Lung (tissue), 12 donors: Measurements from ENCODE around the gene AHRR. TPM values are rescaled to one million over a fixed set of nuclear protein-coding genes. Genes with fewer than 3 reads are reported as not detected.

ENCODE experiments used
- ATAC-seq: fragments of 200-7000 bp; cut with Tn5 transposase; one replicate; pipeline ENCODE4 v1.9.1; 2020; ENCODE audit warnings: moderate number of reproducible peaks; ENCODE audit not compliant: insufficient read depth, low FRiP score
- DNase-seq, 3 donors: peaks; one replicate each; pipeline ENCODE4 v3.0.0-alpha.2; 2013 to 2017
- H3K27ac ChIP-seq, 2 donors: one replicate each; pipeline ENCODE4 v1.5.1; 2013; ENCODE audit warnings: mild to moderate bottlenecking in 2 of 2, moderate library complexity in 2 of 2, control low read depth in 1 of 2, inconsistent platforms in 1 of 2, low read depth in 1 of 2, low read length in 1 of 2
- H3K27me3 ChIP-seq, 3 donors: one replicate each; pipeline ENCODE4 v1.5.1; 2013; ENCODE audit warnings: low read length in 2 of 3; ENCODE audit not compliant: control insufficient read depth in 3 of 3, insufficient read depth in 3 of 3
- H3K36me3 ChIP-seq, 4 donors: one replicate each; pipeline ENCODE4 v1.5.1; 2013; ENCODE audit warnings: low read length in 4 of 4, mild to moderate bottlenecking in 1 of 4, moderate library complexity in 1 of 4; ENCODE audit not compliant: control insufficient read depth in 4 of 4, insufficient read depth in 4 of 4
- H3K4me1 ChIP-seq, 5 donors: one replicate each; pipeline ENCODE4 v1.5.1; 2013; ENCODE audit warnings: low read length in 5 of 5, mild to moderate bottlenecking in 2 of 5, moderate library complexity in 1 of 5; ENCODE audit not compliant: control insufficient read depth in 5 of 5, insufficient read depth in 5 of 5
- H3K4me3 ChIP-seq: one replicate; pipeline ENCODE4 v1.5.1; 2013; ENCODE audit warnings: mild to moderate bottlenecking, control low read depth, moderate library complexity
- H3K9ac ChIP-seq, 2 donors: one replicate each; pipeline ENCODE4 v1.5.1; 2013; ENCODE audit warnings: low read length in 2 of 2, control low read depth in 1 of 2; ENCODE audit not compliant: insufficient read depth in 1 of 2
- H3K9me3 ChIP-seq, 4 donors: one replicate each; pipeline ENCODE4 v1.5.1; 2013; ENCODE audit warnings: low read length in 3 of 4, mild to moderate bottlenecking in 1 of 4, moderate library complexity in 1 of 4; ENCODE audit not compliant: control insufficient read depth in 4 of 4, insufficient read depth in 3 of 4
- WGBS, 2 donors: extraction: QIAGEN DNeasy Blood & Tissue Kit; methylation state at CpG; one replicate each; pipeline ENCODE4 v1.1.7; 2013; 5-methylcytosine and 5-hydroxymethylcytosine counted together
- polyA plus RNA-seq, 2 donors: library from polyadenylated mRNA; stranded (reverse); fragments of 200-250 nt; gene quantifications; one replicate each; pipeline ENCODE4 v1.2.1, GENCODE V29; 2013
- total RNA-seq, 2 donors: library from RNA; depleted of rRNA in 1 of 2; stranded (reverse); fragments of >200 nt in 1 of 2; gene quantifications; one replicate each; pipeline ENCODE4 v1.2.1, GENCODE V29; 2014 to 2021
- TF ChIP-seq, protein P1 (sequence below): IDR thresholded peaks from 2 replicates; pipeline ENCODE4 v1.5.1; 2012; ENCODE audit warnings: mild to moderate bottlenecking; ENCODE audit errors: control extremely low read depth, extremely low read depth
- donor health status: control.
- donor health status: control.
- donor health status: Bipolar disorder and iron deficiency.
- donor health status: healthy.
- donor health status: DM: yes; HTN: yes; CAD: no.

Gene AHRR
- total and polyA plus RNA-seq, 4 donors: 0.63 to 8.8 (median 2.8) TPM

DNA sequence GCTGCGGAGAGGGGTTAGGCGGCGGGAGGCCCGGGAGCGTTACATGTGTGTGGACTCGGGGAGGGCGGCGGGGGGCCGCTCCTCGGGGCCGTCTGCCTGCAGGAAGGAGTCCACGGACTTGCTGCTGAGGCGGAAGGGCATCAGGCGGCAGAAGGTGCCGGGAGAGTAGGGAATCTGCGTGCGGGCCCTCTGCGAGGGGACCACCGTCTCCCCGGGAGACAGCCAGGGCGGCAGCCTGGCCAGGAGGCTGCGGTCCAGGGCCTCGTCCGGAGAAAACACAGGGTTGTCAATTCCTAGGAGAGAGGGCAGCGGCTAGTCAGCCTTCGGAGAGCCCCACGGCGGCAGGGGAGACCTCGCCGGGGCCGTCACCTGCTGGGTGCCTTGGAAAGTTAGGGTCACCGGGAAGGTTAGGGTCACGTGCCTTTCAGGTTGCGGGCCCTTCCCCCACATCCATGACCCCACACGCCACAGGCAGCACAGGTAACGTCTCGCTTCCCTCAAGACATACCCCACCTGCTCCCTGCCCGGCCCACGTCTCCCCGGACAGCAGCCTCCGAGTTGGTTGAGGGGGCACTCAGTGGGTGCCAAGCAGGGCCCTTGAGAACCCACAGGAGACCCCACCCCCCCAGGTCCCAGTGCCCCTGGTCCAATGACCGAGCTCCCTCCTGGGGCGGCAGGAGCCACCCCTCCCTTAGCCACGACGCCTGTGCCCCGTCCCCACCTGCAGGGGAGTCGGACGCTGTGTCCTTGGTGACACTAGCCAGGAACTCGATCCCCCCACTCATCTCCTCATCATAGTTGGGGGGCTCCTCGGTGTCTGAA is 153.5 kb downstream of the AHRR start:
- H3K4me1 ChIP-seq: peaks cover 0 to 30% (median 14%) of the 10 kb centered on the region in 5 donors
- DNase-seq: peak in 2 of 3 donors; percentile 14 to 19
- no peaks in the 10 kb centered on the region for H3K9me3 ChIP-seq
- no peak overlapping the region for H3K27ac ChIP-seq
- H3K36me3 ChIP-seq: peaks cover 0 to 3% (median under 1%) of the 10 kb centered on the region in 4 donors
- TF ChIP-seq, protein P1, sequence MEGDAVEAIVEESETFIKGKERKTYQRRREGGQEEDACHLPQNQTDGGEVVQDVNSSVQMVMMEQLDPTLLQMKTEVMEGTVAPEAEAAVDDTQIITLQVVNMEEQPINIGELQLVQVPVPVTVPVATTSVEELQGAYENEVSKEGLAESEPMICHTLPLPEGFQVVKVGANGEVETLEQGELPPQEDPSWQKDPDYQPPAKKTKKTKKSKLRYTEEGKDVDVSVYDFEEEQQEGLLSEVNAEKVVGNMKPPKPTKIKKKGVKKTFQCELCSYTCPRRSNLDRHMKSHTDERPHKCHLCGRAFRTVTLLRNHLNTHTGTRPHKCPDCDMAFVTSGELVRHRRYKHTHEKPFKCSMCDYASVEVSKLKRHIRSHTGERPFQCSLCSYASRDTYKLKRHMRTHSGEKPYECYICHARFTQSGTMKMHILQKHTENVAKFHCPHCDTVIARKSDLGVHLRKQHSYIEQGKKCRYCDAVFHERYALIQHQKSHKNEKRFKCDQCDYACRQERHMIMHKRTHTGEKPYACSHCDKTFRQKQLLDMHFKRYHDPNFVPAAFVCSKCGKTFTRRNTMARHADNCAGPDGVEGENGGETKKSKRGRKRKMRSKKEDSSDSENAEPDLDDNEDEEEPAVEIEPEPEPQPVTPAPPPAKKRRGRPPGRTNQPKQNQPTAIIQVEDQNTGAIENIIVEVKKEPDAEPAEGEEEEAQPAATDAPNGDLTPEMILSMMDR: no peak
- no peak for ATAC-seq
- 21 to 25% methylated on average over 49 to 50 of the region's 50 CpGs for WGBS, 2 donors
- no peak overlapping the region for H3K4me3 ChIP-seq
- H3K9ac ChIP-seq: no peak overlapping the region
- H3K27me3 ChIP-seq: peaks cover 0 to 14% (median 0%) of the 10 kb centered on the region in 3 donors

DNA sequence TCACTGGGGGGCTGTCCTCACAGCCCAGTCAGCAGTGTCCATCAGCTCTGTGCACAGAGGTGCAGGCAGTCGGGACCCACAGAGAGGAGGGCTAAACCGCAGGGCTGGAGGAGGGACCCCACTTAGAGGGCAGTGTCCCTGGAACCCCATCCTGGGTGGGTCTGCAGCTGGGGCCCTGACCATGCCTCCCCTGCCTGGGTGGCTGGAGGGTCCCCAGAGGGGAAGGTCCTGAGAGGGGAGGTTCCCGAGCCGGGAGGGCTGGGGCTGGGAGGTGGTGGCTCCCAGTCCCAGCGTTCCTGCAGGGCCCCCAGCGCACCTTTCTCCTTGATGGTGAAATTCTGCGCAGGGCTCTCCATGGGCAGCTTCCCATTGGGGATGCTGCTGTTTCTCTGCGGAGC is 154.2 kb downstream of the AHRR start:
- Histone ChIP-seq H3K4me3 (no peak overlapping the region), H3K9me3 (no peaks in the 10 kb centered on the region), H3K27ac (no peak overlapping the region), H3K9ac (no peak overlapping the region), H3K36me3 (peaks cover 0 to 3% (median 0%) of the 10 kb centered on the region in 4 donors), H3K4me1 (peaks cover 0 to 30% (median 13%) of the 10 kb centered on the region in 5 donors), H3K27me3 (peaks cover 0 to 14% (median 0%) of the 10 kb centered on the region in 3 donors)
- DNase-seq: no peak
- no peak for ATAC-seq
- WGBS, 2 donors: 71 to 82% methylated on average over 8 of the region's 8 CpGs
- TF ChIP-seq, protein P1: no peak

DNA sequence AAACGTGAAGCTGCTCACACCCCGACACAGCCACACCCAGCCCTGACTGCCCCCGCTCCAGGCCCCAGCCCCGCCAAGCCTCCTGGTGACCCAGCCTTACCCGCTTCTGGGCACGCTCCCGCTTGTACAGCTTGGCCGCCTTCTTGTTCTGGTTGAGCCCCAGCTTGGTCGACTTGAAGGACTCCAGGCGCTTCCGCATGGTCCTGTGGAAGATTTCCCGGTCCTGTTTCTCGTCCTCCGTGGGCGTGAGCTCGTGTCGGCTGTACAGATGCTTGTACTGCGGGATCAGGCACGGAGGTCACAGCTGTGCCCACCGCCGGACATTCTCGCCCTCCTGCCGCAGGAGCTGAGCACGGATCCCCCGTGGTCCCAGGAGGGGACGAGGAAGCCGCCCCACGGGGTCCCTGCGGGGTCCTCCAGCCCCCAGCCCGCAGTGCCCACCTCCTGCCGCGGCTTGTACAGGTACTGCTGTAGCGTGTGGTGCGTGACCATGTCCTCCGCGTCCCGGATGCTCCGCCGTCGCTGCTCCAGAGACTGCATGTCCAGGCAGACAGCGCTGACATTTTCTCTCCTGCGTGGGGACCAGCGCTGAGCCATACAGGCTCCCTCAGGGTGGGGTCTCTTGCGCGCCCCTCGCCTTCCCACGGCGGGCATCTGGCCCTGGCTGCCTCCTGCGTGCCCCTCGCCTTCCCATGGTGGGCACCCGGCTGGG is 154.7 kb downstream of the AHRR start:
- DNase-seq: no peak
- TF ChIP-seq, protein P1: no peak
- Histone ChIP-seq H3K9me3 (no peaks in the 10 kb centered on the region), H3K36me3 (no peaks in the 10 kb centered on the region), H3K27me3 (peaks cover 0 to 14% (median 1%) of the 10 kb centered on the region in 3 donors), H3K27ac (no peak overlapping the region), H3K4me3 (no peak overlapping the region), H3K4me1 (peaks cover 0 to 25% (median 7%) of the 10 kb centered on the region in 5 donors), H3K9ac (no peak overlapping the region)
- ATAC-seq: no peak
- WGBS, 2 donors: 88 to 92% methylated on average over 51 of the region's 51 CpGs
